ENCODE measurements around the gene DRAM2. TPM values are rescaled to one million over a fixed set of nuclear protein-coding genes. Genes with fewer than 3 reads are reported as not detected.

The DRAM2 gene
- total and polyA plus RNA-seq, 2 of the 13 experiments (the other 11 are each of a cell fraction or from before 2014, with no cell fraction given) = 33.2 to 123 TPM

GRCh38 chr1:111139956-111140679 is at the start of gene DRAM2, which contains the start of gene CEPT1 (continued):
- TF ChIP-seq, protein P1, sequence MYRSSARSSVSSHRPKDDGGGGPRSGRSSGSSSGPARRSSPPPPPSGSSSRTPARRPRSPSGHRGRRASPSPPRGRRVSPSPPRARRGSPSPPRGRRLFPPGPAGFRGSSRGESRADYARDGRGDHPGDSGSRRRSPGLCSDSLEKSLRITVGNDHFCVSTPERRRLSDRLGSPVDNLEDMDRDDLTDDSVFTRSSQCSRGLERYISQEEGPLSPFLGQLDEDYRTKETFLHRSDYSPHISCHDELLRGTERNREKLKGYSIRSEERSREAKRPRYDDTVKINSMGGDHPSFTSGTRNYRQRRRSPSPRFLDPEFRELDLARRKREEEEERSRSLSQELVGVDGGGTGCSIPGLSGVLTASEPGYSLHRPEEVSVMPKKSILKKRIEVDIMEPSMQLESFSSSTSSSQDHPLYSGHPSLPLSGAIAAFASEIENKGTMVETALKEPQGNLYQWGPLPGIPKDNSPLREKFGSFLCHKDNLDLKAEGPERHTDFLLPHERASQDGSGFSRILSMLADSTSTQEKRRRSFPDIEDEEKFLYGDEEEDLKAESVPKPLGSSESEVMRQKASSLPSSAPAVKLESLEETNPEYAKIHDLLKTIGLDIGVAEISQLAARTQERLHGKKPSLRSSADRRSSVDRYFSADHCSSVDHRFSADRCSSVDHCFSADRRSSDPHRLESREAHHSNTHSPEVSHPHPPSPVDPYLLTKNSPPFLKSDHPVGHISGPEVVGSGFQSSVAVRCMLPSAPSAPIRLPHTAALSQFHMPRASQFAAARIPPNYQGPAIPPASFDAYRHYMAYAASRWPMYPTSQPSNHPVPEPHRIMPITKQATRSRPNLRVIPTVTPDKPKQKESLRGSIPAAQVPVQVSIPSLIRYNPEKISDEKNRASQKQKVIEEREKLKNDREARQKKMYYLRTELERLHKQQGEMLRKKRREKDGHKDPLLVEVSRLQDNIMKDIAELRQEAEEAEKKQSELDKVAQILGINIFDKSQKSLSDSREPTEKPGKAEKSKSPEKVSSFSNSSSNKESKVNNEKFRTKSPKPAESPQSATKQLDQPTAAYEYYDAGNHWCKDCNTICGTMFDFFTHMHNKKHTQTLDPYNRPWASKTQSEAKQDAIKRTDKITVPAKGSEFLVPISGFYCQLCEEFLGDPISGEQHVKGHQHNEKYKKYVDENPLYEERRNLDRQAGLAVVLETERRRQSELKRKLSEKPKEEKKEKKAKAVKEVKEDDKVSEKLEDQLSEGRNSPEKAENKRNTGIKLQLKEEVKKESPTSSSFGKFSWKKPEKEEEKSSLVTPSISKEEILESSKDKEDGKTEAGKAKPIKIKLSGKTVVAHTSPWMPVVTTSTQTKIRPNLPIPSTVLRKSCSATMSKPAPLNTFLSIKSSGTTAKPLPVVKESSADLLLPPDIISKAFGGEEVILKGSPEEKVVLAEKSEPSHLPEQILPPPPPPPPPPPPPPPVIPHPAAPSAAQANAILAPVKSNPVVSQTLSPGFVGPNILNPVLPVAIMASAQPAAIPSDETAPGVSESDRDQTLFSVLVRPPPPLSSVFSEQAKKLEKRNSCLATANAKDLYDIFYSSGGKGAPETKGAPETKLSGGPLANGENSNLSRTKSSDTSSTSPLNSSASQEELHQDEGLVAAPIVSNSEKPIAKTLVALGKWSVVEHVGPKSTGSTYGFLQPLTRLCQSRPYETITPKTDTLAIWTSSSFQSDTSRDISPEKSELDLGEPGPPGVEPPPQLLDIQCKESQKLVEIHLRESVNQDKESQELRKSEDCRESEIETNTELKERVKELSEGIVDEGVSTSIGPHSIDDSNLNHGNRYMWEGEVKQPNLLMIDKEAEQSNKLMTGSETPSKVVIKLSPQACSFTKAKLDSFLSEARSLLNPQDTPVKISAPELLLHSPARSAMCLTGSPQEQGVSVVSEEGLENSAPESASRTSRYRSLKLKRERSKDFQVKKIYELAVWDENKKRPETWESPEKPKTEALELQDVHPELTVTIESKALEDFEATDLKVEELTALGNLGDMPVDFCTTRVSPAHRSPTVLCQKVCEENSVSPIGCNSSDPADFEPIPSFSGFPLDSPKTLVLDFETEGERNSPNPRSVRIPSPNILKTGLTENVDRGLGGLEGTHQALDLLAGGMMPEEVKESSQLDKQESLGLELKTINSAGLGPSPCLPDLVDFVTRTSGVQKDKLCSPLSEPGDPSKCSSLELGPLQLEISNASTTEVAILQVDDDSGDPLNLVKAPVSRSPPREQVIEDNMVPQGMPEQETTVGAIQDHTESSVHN (CRISPR knock-in tag; IDR thresholded peaks at IDR 0.05) = no peak
- TF ChIP-seq KDM1A (CRISPR knock-in tag; IDR thresholded peaks at IDR 0.05) (no peak), POLR2A (IDR thresholded peaks at IDR 0.05; ENCODE audit: insufficient read depth in 1 of 2, low read depth in 2 of 2, low read length in 2 of 2) (peak; percentile 72 to 77), SNAI1 (CRISPR knock-in tag; IDR thresholded peaks at IDR 0.05; ENCODE audit: borderline replicate concordance) (no peak), FOXA1 (IDR thresholded peaks at IDR 0.05) (no peak), FOXA1 (CRISPR knock-in tag; IDR thresholded peaks at IDR 0.05) (no peak), POGZ (CRISPR knock-in tag; IDR thresholded peaks at IDR 0.05) (peak; percentile 33; the same call in 1 of the 2 replicates), ZNF879 (CRISPR knock-in tag; IDR thresholded peaks at IDR 0.05) (no peak), ZNF670 (CRISPR knock-in tag; IDR thresholded peaks at IDR 0.05; ENCODE audit: borderline replicate concordance) (peak; percentile 92), NR2F1 (CRISPR knock-in tag; IDR thresholded peaks at IDR 0.05) (0 out of 4 replicates have a peak, but pooled peaks of 1 of the 2 experiments have one; percentile 16), HDAC1 (CRISPR knock-in tag; IDR thresholded peaks at IDR 0.05) (peak; percentile 86), JUNB (CRISPR knock-in tag; IDR thresholded peaks at IDR 0.05; ENCODE audit: borderline replicate concordance) (no peak), NFRKB (IDR thresholded peaks at IDR 0.05) (no peak), ZNF326 (CRISPR knock-in tag; IDR thresholded peaks at IDR 0.05; ENCODE audit: borderline replicate concordance) (no peak), E2F2 (CRISPR knock-in tag; IDR thresholded peaks at IDR 0.05; ENCODE audit: borderline replicate concordance) (no peak; the same call in 1 of the 2 replicates), ISX (CRISPR knock-in tag; conservative IDR thresholded peaks at IDR 0.05) (peak; percentile 61; the same call in 1 of the 2 replicates)
- TF ChIP-seq, protein P2, sequence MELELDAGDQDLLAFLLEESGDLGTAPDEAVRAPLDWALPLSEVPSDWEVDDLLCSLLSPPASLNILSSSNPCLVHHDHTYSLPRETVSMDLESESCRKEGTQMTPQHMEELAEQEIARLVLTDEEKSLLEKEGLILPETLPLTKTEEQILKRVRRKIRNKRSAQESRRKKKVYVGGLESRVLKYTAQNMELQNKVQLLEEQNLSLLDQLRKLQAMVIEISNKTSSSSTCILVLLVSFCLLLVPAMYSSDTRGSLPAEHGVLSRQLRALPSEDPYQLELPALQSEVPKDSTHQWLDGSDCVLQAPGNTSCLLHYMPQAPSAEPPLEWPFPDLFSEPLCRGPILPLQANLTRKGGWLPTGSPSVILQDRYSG (CRISPR knock-in tag; IDR thresholded peaks at IDR 0.05) = no peak; the same call in 1 of the 2 replicates
- TF ChIP-seq, protein P3, sequence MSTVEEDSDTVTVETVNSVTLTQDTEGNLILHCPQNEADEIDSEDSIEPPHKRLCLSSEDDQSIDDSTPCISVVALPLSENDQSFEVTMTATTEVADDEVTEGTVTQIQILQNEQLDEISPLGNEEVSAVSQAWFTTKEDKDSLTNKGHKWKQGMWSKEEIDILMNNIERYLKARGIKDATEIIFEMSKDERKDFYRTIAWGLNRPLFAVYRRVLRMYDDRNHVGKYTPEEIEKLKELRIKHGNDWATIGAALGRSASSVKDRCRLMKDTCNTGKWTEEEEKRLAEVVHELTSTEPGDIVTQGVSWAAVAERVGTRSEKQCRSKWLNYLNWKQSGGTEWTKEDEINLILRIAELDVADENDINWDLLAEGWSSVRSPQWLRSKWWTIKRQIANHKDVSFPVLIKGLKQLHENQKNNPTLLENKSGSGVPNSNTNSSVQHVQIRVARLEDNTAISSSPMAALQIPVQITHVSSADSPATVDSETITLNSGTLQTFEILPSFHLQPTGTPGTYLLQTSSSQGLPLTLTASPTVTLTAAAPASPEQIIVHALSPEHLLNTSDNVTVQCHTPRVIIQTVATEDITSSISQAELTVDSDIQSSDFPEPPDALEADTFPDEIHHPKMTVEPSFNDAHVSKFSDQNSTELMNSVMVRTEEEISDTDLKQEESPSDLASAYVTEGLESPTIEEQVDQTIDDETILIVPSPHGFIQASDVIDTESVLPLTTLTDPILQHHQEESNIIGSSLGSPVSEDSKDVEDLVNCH (CRISPR knock-in tag; IDR thresholded peaks at IDR 0.05) = no peak
